Lower lobe of right lung (tissue), 2 donors: ENCODE data around the gene GABRP. TPM values are rescaled to one million over a fixed set of nuclear protein-coding genes. Genes with fewer than 3 reads are reported as not detected.

Source experiments
- ATAC-seq, 2 donors: fragments of 200-7000 bp; cut with Tn5 transposase; one replicate each; pipeline ENCODE4 v1.9.1; 2020 to 2022; ENCODE audit warnings: mild to moderate bottlenecking in 2 of 2, moderate library complexity in 2 of 2
- DNase-seq: peaks from one replicate; pipeline ENCODE4 v3.0.0-alpha.2; 2020
- H3K27ac ChIP-seq: fragments of 200-600 bp; one replicate; pipeline ENCODE4 v1.8.0; 2022
- H3K27me3 ChIP-seq: fragments of 200-600 bp; one replicate; pipeline ENCODE4 v1.8.0; 2022; ENCODE audit warnings: low read depth
- H3K36me3 ChIP-seq: fragments of 200-600 bp; one replicate; pipeline ENCODE4 v1.8.0; 2022; ENCODE audit warnings: mild to moderate bottlenecking
- H3K4me1 ChIP-seq: fragments of 200-600 bp; one replicate; pipeline ENCODE4 v1.8.0; 2022
- H3K4me3 ChIP-seq: fragments of 200-600 bp; one replicate; pipeline ENCODE4 v1.8.0; 2022; ENCODE audit warnings: mild to moderate bottlenecking
- H3K9me3 ChIP-seq: fragments of 200-600 bp; one replicate; pipeline ENCODE4 v1.8.0; 2022
- CTCF ChIP-seq: fragments of 200-600 bp; IDR thresholded peaks from one replicate; pipeline ENCODE4 v1.8.0; 2022; ENCODE audit warnings: antibody characterized with exemption, mild to moderate bottlenecking
- intact Hi-C: fragments of 100-400 bp; cut with DNase I; formaldehyde crosslinking; loops from one replicate; pipeline ENCODE4 v1.11.0; 2022
- total RNA-seq: library from RNA; stranded (reverse); fragmentation: NEBNext Ultra II Directional; extraction: Animal tissue kit (Norgen Biotek cat#: 25700); gene quantifications from one replicate; pipeline ENCODE4 v1.2.1, GENCODE V29; 2021
- donor health status: DM: no; HTN: yes; CAD: no; lungs with severe emphysema.

Gene GABRP
- total RNA-seq, 1 donor from 2014 or later = 0.38 TPM

- Histone ChIP-seq H3K9me3 (no peaks in the 10 kb centered on the region), H3K4me1 (no peaks in the 10 kb centered on the region), H3K27ac (no peak overlapping the region), H3K36me3 (no peaks in the 10 kb centered on the region), H3K27me3 (no peaks in the 10 kb centered on the region), H3K4me3 (no peak overlapping the region)
- ATAC-seq (no peak), DNase-seq (no peak)
- intact Hi-C loops = no loop called here
- TF ChIP-seq CTCF = no peak
Measured at GRCh38 chr5:170836226-170836625, 52.7 kb downstream of the GABRP start.

- Histone ChIP-seq H3K9me3 (no peaks in the 10 kb centered on the region), H3K36me3 (no peaks in the 10 kb centered on the region), H3K4me3 (no peak overlapping the region), H3K4me1 (no peaks in the 10 kb centered on the region), H3K27ac (no peak overlapping the region), H3K27me3 (no peaks in the 10 kb centered on the region)
- no peak for TF ChIP-seq CTCF
- intact Hi-C loops = no loop called here
- ATAC-seq (no peak), DNase-seq (no peak)
Measured at GRCh38 chr5:170843870-170844269, 60.3 kb downstream of the GABRP start.

GRCh38 chr5:170844651-170845050 lies 61.1 kb downstream of the GABRP start:
- ATAC-seq (no peak), DNase-seq (no peak)
- H3K36me3 ChIP-seq = no peaks in the 10 kb centered on the region
- no peaks in the 10 kb centered on the region for H3K9me3 ChIP-seq
- H3K27ac ChIP-seq = no peak overlapping the region
- intact Hi-C loops = no loop called here
- no peak overlapping the region for H3K4me3 ChIP-seq
- no peaks in the 10 kb centered on the region for H3K27me3 ChIP-seq
- H3K4me1 ChIP-seq = no peaks in the 10 kb centered on the region
- TF ChIP-seq CTCF = no peak

GRCh38 chr5:170846416-170846815 lies 62.9 kb downstream of the GABRP start:
- Histone ChIP-seq H3K36me3 (no peaks in the 10 kb centered on the region), H3K4me1 (no peaks in the 10 kb centered on the region), H3K9me3 (no peaks in the 10 kb centered on the region), H3K27ac (no peak overlapping the region), H3K27me3 (no peaks in the 10 kb centered on the region), H3K4me3 (no peak overlapping the region)
- no peak for TF ChIP-seq CTCF
- intact Hi-C loops = no loop called here
- ATAC-seq = no peak
- DNase-seq = no peak

DNA sequence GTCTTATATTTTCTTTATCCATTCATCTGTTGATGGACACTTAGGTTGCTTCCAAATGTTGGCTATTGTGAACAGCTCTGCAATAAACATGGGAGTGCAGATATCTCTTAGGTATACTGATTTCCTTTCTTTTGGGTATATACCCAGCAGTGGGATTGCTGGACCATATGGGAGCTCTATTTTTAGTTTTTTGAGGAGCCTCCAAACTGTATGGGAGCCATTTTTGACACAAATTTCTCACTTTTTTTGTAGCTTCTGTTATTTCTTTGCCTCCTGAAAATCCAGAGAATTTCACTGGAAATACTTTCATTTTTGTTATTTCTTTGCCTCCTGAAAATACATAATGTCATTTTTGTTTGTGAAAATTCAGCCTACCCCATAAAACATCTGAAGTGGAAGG lies 63.3 kb downstream of the GABRP start:
- TF ChIP-seq CTCF = no peak
- no peak overlapping the region for H3K27ac ChIP-seq

GRCh38 chr5:170848033-170848432 lies 64.5 kb downstream of the GABRP start:
- H3K27ac ChIP-seq = no peak overlapping the region
- no peak for TF ChIP-seq CTCF
- H3K9me3 ChIP-seq = no peaks in the 10 kb centered on the region
- intact Hi-C loops = no loop called here
- no peak overlapping the region for H3K4me3 ChIP-seq
- no peaks in the 10 kb centered on the region for H3K4me1 ChIP-seq
- DNase-seq = no peak
- no peaks in the 10 kb centered on the region for H3K27me3 ChIP-seq
- ATAC-seq = peak; percentile 35 to 64
- H3K36me3 ChIP-seq = no peaks in the 10 kb centered on the region

More for the DNA sequence above, 63.3 kb downstream of the GABRP start:
- DNase-seq (no peak), ATAC-seq (no peak)
- Histone ChIP-seq H3K4me1 (no peaks in the 10 kb centered on the region), H3K9me3 (no peaks in the 10 kb centered on the region), H3K27me3 (no peaks in the 10 kb centered on the region), H3K36me3 (no peaks in the 10 kb centered on the region), H3K4me3 (no peak overlapping the region)
- intact Hi-C loops = no loop called here
